Keratinocyte (primary cell): ENCODE results near the gene HOXB5. TPM values are rescaled to one million over a fixed set of nuclear protein-coding genes. Genes with fewer than 3 reads are reported as not detected.

Experiments
- DNase-seq: peaks from one replicate; pipeline ENCODE4 v3.0.0-alpha.2; 2011; ENCODE audit warnings: low read depth, missing footprints, low spot score
- FAIRE-seq: peaks from 2 replicates; lab custom pipeline; 2011; peaks lifted over from hg19 to GRCh38; lab: Jason Lieb, UNC
- H2AFZ ChIP-seq: 2 replicates; pipeline ENCODE4 v1.6.0; 2012; ENCODE audit warnings: low read length, control low read depth, inconsistent platforms; ENCODE audit not compliant: control insufficient read depth
- H3K27ac ChIP-seq: 2 replicates; pipeline ENCODE4 v1.5.1; 2011; ENCODE audit warnings: low read length; ENCODE audit not compliant: control insufficient read depth, insufficient read depth
- H3K27me3 ChIP-seq: 3 replicates; pipeline ENCODE4 v1.6.0; 2011; ENCODE audit warnings: low read length; ENCODE audit not compliant: control insufficient read depth, insufficient read depth; ENCODE audit errors: extremely low read depth
- H3K36me3 ChIP-seq, 2 experiments: 2 replicates in 1 of 2; 3 replicates in 1 of 2; pipeline ENCODE4 v1.5.1; 2011; ENCODE audit warnings: low read length in 2 of 2, mild to moderate bottlenecking in 1 of 2; ENCODE audit not compliant: control insufficient read depth in 2 of 2, insufficient read depth in 2 of 2; ENCODE audit errors: extremely low read depth in 1 of 2
- H3K4me1 ChIP-seq: 3 replicates; pipeline ENCODE4 v1.5.1; 2011; ENCODE audit warnings: low read length; ENCODE audit not compliant: control insufficient read depth, insufficient read depth; ENCODE audit errors: extremely low read depth
- H3K4me2 ChIP-seq: 3 replicates; pipeline ENCODE4 v1.6.0; 2011; ENCODE audit warnings: low read depth, low read length; ENCODE audit not compliant: control insufficient read depth, insufficient read depth; ENCODE audit errors: extremely low read depth
- H3K4me3 ChIP-seq, 3 experiments: fragments of 200-600 bp in 1 of 3; sonication (generic) in 1 of 3; 2 replicates in 2 of 3; 3 replicates in 1 of 3; pipeline ENCODE4 v1.5.1; 2011 to 2016; ENCODE audit warnings: low read length in 3 of 3, mild to moderate bottlenecking in 3 of 3, control low read depth in 2 of 3, inconsistent platforms in 1 of 3, low read depth in 1 of 3, mixed read lengths in 1 of 3, mixed run types in 1 of 3, moderate library complexity in 1 of 3; ENCODE audit not compliant: control insufficient read depth in 2 of 3, insufficient read depth in 2 of 3; ENCODE audit errors: extremely low read depth in 1 of 3
- H3K79me2 ChIP-seq: 2 replicates; pipeline ENCODE4 v1.6.0; 2012; ENCODE audit warnings: low read length; ENCODE audit not compliant: control insufficient read depth, insufficient read depth
- H3K9ac ChIP-seq: 3 replicates; pipeline ENCODE4 v1.6.0; 2011; ENCODE audit warnings: low read length; ENCODE audit not compliant: control insufficient read depth, insufficient read depth; ENCODE audit errors: extremely low read depth
- H3K9me1 ChIP-seq: 3 replicates; pipeline ENCODE4 v1.6.0; 2011; ENCODE audit warnings: low read length; ENCODE audit not compliant: control insufficient read depth, insufficient read depth; ENCODE audit errors: extremely low read depth
- H3K9me3 ChIP-seq: 2 replicates; pipeline ENCODE4 v1.5.1; 2012; ENCODE audit warnings: low read depth, low read length; ENCODE audit not compliant: control insufficient read depth
- H4K20me1 ChIP-seq: 3 replicates; pipeline ENCODE4 v1.6.0; 2011; ENCODE audit warnings: low read length; ENCODE audit not compliant: control insufficient read depth, insufficient read depth; ENCODE audit errors: extremely low read depth
- EZH2 ChIP-seq: IDR thresholded peaks from one replicate; pipeline ENCODE4 v1.6.1; 2012; ENCODE audit warnings: inconsistent platforms, mild to moderate bottlenecking, low read length, moderate library complexity
- dilution Hi-C: fragments of 300-500 bp; cut with MboI; formaldehyde crosslinking; loops from one replicate; pipeline ENCODE4 v1.7.0; 2020; ENCODE audit warnings: low sequenced_read_pairs; ENCODE audit not compliant: extremely low pct_ligation_motif_present
- polyA plus RNA-seq, 5 experiments: library from polyadenylated mRNA; depleted of rRNA in 3 of 5; stranded (reverse) in 3 of 5; stranded (forward) in 1 of 5; unstranded in 1 of 5; fragments of >200 nt; gene quantifications; 1 replicate in 1 of 5; 2 replicates in 3 of 5; 3 replicates in 1 of 5; pipeline versions ENCODE4 v1.2.1 to v1.2.3, GENCODE V29; 2011 to 2012; ENCODE audit warnings: missing spikeins in 2 of 5, low read depth in 1 of 5, low replicate concordance in 1 of 5
- TF ChIP-seq, protein P1 (sequence below), 3 experiments: IDR thresholded peaks in 1 of 3; conservative IDR thresholded peaks in 1 of 3; optimal IDR thresholded peaks in 1 of 3; 2 replicates in 2 of 3; 3 replicates in 1 of 3; pipeline versions ENCODE3 to v1.5.1; 2011; ENCODE audit warnings: low read length in 3 of 3, mild to moderate bottlenecking in 3 of 3, moderate library complexity in 2 of 3, control low read depth in 1 of 3, inconsistent platforms in 1 of 3; ENCODE audit not compliant: insufficient read depth in 2 of 3; ENCODE audit errors: extremely low read depth in 1 of 3

Gene HOXB5
- polyA plus RNA-seq, 1 donor (not counting 4 experiments of a cell fraction or from before 2014, with no cell fraction given): not detected

DNA sequence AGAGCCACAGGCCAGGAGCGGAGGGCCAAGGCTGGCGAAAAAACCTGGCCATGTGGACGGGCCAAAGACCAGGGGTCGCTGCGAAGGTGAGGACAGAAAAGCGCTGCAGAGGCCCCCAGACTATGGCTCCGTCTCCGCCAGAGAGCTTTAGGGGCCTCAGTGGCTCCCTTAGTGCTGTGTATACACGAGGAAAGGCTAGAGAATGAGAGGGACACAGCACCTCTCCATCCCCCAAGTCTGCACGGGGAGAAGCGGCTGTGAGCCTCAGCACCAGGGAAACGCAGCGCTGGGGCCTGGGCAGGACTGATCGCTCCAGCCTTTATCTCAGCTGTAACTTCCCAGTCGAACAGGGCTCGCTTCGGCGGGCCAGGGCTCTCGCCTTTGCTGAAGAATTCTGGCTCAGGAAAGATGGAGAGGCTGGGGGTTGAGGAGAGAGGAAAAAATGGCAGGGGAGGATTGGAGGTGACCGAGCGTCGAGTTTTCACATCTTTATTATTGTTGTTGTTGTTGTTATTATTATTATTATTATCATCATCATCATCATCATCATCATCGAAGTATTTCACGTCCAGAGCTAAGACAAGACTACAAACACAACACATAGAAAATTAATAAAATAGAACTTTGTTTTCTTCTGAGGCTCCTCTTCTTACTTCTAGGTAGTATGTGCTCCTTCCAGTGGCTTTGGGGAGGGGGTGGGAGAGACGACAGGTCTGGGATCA is 1.9 kb upstream of the HOXB5 start:
- Histone ChIP-seq H3K9me1 (no peaks in the 10 kb centered on the region), H3K9me3 (no peaks in the 10 kb centered on the region), H3K9ac (no peak overlapping the region), H2AFZ (no peak overlapping the region), H3K27me3 (peaks cover 85% of the 10 kb centered on the region), H4K20me1 (no peaks in the 10 kb centered on the region), H3K36me3 (peaks cover 0 to 4% of the 10 kb centered on the region in 2 experiments), H3K4me1 (peaks cover 17% of the 10 kb centered on the region), H3K79me2 (no peaks in the 10 kb centered on the region), H3K4me2 (no peak overlapping the region), H3K4me3 (no peak overlapping the region), H3K27ac (no peak overlapping the region)
- dilution Hi-C loops: no loop called here
- DNase-seq (no peak), FAIRE-seq (no peak)
- TF ChIP-seq EZH2: no peak
- TF ChIP-seq, protein P1, sequence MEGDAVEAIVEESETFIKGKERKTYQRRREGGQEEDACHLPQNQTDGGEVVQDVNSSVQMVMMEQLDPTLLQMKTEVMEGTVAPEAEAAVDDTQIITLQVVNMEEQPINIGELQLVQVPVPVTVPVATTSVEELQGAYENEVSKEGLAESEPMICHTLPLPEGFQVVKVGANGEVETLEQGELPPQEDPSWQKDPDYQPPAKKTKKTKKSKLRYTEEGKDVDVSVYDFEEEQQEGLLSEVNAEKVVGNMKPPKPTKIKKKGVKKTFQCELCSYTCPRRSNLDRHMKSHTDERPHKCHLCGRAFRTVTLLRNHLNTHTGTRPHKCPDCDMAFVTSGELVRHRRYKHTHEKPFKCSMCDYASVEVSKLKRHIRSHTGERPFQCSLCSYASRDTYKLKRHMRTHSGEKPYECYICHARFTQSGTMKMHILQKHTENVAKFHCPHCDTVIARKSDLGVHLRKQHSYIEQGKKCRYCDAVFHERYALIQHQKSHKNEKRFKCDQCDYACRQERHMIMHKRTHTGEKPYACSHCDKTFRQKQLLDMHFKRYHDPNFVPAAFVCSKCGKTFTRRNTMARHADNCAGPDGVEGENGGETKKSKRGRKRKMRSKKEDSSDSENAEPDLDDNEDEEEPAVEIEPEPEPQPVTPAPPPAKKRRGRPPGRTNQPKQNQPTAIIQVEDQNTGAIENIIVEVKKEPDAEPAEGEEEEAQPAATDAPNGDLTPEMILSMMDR (optimal IDR thresholded peaks at IDR 0.05 in 1 of 3, IDR thresholded peaks at IDR 0.05 in 1 of 3, conservative IDR thresholded peaks at IDR 0.05 in 1 of 3; ENCODE audit: extremely low read depth in 1 of 3, insufficient read depth in 2 of 3, low read length in 3 of 3): no peak

DNA sequence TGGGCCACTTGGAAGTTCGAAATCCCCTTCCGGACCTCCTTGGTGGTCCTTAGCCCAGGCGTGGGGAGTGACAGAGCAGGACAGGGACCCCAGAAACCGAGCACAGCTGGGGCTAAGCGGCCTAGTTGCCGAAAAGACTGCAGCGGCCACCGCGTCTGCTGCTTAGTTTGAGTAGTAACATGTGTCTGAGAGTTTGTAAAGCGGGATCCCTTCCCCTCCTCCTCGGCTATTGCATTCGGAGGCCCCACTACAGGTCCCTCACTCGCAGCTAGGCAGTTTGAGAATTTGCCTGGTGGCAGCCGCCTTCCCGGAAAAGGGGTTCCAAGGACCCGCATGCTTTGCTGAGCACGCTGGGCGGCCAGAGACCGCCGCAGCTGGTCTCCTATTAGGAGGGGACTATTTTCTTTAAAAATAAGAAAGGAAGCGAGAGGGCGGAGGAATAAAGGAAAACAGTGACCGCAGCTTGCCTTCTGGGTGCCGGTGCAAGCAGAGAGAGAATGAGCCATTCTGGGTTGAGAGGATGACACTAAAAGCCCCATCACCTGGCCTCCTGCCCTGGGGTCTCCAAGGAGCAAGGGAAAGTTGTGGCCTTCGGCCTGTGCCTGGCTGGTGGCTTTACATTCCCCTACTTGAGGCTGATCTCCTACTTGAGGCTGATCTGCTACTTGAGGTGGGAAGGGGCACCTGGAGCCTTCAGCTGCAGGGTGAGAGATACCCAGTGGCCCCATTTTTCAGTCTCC is 1.1 kb upstream of the HOXB5 start:
- dilution Hi-C loops: no loop called here
- peak; percentile 4 for TF ChIP-seq EZH2
- TF ChIP-seq, protein P1 (optimal IDR thresholded peaks at IDR 0.05 in 1 of 3, IDR thresholded peaks at IDR 0.05 in 1 of 3, conservative IDR thresholded peaks at IDR 0.05 in 1 of 3; ENCODE audit: extremely low read depth in 1 of 3, insufficient read depth in 2 of 3, low read length in 3 of 3): no peak
- Histone ChIP-seq H3K9me1 (no peaks in the 10 kb centered on the region), H3K36me3 (peaks cover 0 to 4% of the 10 kb centered on the region in 2 experiments), H2AFZ (no peak overlapping the region), H3K4me3 (no peak overlapping the region), H3K79me2 (no peaks in the 10 kb centered on the region), H3K4me2 (no peak overlapping the region), H3K9me3 (no peaks in the 10 kb centered on the region), H3K27ac (no peak overlapping the region), H4K20me1 (no peaks in the 10 kb centered on the region), H3K27me3 (peaks cover 84% of the 10 kb centered on the region), H3K4me1 (peaks cover 17% of the 10 kb centered on the region), H3K9ac (no peak overlapping the region)
- no peak for DNase-seq
- no peak for FAIRE-seq
